AG09309 (cell line): ENCODE measurements around the gene GPATCH2.

Experiments
- DNase-seq: peaks from one replicate; pipeline ENCODE4 v3.0.0-alpha.2; 2010; ENCODE audit warnings: low read depth
- H3K4me3 ChIP-seq: 2 replicates; pipeline ENCODE4 v1.5.1; 2011; ENCODE audit warnings: mild to moderate bottlenecking, low read depth, low read length, moderate library complexity; ENCODE audit not compliant: control insufficient read depth
- TF ChIP-seq, protein P1 (sequence below): IDR thresholded peaks from 2 replicates; pipeline ENCODE4 v1.5.1; 2011; ENCODE audit warnings: mild to moderate bottlenecking, low read depth, low read length, inconsistent platforms; ENCODE audit not compliant: insufficient read depth, control insufficient read depth; ENCODE audit errors: missing control alignments

GPATCH2 gene

DNA sequence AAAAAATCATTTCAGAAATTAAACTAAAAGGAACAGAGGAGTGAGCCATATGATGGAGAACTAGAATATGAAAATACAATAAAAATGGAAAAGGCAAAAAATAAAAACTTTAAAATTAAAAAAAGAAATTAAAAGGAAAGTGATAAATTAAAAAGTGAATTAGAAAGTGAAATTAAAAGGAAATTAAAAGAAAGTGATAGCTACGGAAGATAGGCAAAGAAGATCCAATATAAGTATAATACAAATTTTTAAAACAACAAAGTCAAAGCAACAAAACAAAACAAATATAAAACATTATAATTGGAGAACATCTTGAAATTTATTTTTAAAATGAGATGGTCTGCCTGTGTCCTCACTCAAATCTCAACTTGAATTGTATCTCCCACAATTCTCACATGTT, 165.8 kb downstream of the GPATCH2 start:
- no peak for DNase-seq
- no peak overlapping the region for H3K4me3 ChIP-seq
- TF ChIP-seq, protein P1, sequence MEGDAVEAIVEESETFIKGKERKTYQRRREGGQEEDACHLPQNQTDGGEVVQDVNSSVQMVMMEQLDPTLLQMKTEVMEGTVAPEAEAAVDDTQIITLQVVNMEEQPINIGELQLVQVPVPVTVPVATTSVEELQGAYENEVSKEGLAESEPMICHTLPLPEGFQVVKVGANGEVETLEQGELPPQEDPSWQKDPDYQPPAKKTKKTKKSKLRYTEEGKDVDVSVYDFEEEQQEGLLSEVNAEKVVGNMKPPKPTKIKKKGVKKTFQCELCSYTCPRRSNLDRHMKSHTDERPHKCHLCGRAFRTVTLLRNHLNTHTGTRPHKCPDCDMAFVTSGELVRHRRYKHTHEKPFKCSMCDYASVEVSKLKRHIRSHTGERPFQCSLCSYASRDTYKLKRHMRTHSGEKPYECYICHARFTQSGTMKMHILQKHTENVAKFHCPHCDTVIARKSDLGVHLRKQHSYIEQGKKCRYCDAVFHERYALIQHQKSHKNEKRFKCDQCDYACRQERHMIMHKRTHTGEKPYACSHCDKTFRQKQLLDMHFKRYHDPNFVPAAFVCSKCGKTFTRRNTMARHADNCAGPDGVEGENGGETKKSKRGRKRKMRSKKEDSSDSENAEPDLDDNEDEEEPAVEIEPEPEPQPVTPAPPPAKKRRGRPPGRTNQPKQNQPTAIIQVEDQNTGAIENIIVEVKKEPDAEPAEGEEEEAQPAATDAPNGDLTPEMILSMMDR: no peak

DNA sequence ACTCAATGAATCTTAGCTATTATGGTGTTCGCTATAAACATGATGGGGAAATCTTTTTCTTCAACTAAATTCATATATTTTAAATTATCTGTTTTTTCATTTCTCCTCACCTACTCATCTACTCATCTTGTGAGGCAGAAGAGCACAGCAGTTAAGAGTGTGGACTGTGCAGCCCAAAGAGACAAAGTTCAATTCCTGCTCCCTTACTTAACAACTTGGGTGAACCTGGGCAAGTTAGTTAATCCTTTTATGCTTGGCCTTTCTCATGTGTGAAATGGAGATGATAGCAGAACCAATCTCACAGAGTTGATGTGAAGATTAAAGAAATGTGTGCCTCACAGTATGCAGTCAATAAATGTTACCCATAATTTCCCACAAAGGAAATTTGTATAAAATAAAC, 168.2 kb downstream of the GPATCH2 start:
- no peak for DNase-seq
- no peak overlapping the region for H3K4me3 ChIP-seq
- TF ChIP-seq, protein P1: no peak

DNA sequence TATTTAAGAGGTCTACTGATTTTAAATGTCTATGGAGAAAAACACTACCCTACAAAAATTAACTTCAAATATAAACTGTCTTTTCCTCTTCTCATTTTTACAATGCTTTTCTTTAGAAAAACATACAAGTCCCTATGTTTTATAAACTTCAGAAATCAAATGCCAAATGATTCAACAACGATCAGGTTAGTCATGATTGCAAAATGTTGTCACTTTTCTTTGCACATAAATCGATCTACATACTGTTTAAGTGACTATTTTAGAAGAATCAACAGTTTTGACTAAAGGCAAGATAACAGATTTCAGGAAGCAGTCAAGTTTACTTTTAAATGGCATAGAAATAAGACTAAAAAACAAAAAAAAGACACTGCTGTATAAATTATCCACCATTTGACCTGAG, 168.7 kb downstream of the GPATCH2 start:
- DNase-seq: no peak
- H3K4me3 ChIP-seq: no peak overlapping the region
- TF ChIP-seq, protein P1: no peak

DNA sequence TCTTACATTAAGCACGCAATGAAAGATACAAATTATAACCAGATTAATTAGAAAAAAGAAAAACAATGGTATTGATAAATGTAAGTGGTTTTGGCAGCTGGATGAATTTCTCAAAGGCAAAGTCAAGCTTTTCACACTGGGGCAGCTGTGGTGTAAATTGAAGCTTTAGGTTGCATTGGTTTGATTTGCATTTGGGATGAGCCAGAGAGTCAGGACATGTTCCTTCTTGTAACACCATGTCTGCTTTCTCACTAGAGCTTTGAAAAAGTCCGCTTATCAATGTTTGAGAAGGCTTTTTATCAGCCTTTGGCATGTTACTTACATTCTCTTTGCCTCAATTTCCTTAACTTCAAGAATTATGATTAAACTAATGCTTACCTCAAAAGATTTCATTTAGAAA, 173.9 kb downstream of the GPATCH2 start:
- no peak for DNase-seq
- no peak overlapping the region for H3K4me3 ChIP-seq
- TF ChIP-seq, protein P1: no peak

DNA sequence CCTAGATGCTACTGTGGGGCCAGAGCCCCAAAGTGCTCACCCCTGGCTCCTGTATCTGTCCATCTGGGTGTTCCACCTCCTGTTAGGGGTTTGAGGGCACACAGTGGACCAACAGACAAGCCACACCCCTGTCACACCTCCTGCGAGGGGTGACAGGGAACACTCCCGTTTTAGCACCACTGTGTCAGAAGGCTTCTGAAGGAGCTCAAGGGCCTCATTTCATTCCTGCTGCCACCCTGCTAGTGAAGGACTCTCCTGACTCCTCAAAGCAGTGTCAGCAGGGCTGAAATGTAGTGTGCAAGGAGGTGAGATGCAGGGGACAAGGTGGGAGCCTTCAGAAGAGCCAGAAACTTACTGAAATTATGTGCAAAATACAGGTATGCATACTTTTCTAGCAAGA, 174.6 kb downstream of the GPATCH2 start:
- DNase-seq: no peak
- H3K4me3 ChIP-seq: no peak overlapping the region
- TF ChIP-seq, protein P1: no peak

DNA sequence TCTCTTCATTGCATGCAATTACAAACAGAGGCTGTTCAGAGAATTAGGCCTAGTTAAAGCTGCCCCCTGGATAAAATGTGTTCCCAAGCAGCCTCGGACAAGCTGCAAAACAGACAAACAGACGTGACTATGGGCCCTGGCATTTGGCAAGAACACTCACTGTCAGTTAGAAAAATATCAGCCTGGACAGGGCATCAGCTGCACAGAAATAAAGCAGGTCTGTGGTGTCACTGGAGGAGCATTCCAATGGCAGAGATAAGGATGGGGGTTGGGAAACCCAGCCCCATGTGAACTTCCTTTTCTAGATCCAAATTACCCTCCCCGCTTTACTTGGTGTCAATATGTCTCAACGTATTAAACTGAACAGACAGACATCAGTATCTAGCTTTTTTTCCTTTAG, 177.1 kb downstream of the GPATCH2 start:
- TF ChIP-seq, protein P1: no peak

DNA sequence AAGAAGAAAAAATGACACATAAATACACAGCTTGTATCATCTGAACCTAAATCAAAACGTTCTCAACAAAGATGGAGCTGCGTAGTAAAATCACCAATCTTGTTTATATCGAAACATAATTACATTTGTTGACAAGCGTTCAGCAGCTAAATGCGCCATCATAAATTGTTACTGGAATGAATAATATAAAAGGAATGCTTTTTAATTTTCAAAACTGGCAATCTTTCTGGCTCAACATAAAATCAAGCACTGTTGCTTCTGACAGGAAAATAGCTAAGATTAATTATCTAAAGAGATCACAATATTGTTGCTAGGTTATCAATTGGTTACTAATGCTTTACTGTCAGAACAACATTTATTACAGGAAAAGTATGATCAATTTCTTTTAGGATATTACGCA, 181.5 kb downstream of the GPATCH2 start:
- TF ChIP-seq, protein P1: no peak
- H3K4me3 ChIP-seq: no peak overlapping the region
- no peak for DNase-seq

More for the DNA sequence above, 177.1 kb downstream of the GPATCH2 start:
- DNase-seq: no peak
- no peak overlapping the region for H3K4me3 ChIP-seq
